ENCODE measurements around the gene NUMA1. TPM values are rescaled to one million over a fixed set of nuclear protein-coding genes. Genes with fewer than 3 reads are reported as not detected.

NUMA1 gene
- total RNA-seq, 1 experiment from 2014 or later = 145 TPM

GRCh38 chr11:72069787-72070251 is 10.5 kb downstream of the NUMA1 start:
- intact Hi-C loops (cut with micrococcal nuclease; ENCODE audit: unreplicated experiment) (no loop called here), in situ Hi-C loops (cut with HindIII; ENCODE audit: low pct_unique_long_range_greater_than_20kb, low sequenced_read_pairs) (no loop called here)
- no peaks in the 10 kb centered on the region for H3K9me3 ChIP-seq (ENCODE audit: control insufficient read depth, insufficient read depth, low read depth, low read length)
- TF ChIP-seq POLR2AphosphoS5 (IDR thresholded peaks at IDR 0.05; ENCODE audit: low read depth, low read length) = no peak
- TF ChIP-seq, protein P1, sequence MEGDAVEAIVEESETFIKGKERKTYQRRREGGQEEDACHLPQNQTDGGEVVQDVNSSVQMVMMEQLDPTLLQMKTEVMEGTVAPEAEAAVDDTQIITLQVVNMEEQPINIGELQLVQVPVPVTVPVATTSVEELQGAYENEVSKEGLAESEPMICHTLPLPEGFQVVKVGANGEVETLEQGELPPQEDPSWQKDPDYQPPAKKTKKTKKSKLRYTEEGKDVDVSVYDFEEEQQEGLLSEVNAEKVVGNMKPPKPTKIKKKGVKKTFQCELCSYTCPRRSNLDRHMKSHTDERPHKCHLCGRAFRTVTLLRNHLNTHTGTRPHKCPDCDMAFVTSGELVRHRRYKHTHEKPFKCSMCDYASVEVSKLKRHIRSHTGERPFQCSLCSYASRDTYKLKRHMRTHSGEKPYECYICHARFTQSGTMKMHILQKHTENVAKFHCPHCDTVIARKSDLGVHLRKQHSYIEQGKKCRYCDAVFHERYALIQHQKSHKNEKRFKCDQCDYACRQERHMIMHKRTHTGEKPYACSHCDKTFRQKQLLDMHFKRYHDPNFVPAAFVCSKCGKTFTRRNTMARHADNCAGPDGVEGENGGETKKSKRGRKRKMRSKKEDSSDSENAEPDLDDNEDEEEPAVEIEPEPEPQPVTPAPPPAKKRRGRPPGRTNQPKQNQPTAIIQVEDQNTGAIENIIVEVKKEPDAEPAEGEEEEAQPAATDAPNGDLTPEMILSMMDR (IDR thresholded peaks at IDR 0.05) = no peak
- peaks cover 1% of the 10 kb centered on the region; the same call in 1 of the 2 replicates for H3K36me3 ChIP-seq (ENCODE audit: control insufficient read depth, insufficient read depth, low read length)
- CTCF ChIA-PET = interaction anchor here (0.6 kb wide), 1 partner anchor 48 kb away, joined by 5 read pairs; no protein-coding TSS in a partner anchor
- peak; percentile 79 for DNase-seq (ENCODE audit: low read depth, low spot score)
- no peaks in the 10 kb centered on the region for H3K27me3 ChIP-seq (ENCODE audit: control insufficient read depth, insufficient read depth, low read length)
- POLR2A ChIA-PET = no interaction called here
- BruUV-seq (replicated peaks) = no TSS peak
- peak; percentile 86 for ATAC-seq
- no peak overlapping the region for H3K4me3 ChIP-seq (ENCODE audit: low read depth in 2 of 2, low read length in 2 of 2)
- H3K4me1 ChIP-seq (ENCODE audit: control insufficient read depth, insufficient read depth, low read length) = peaks cover 20% of the 10 kb centered on the region
- H3K27ac ChIP-seq (ENCODE audit: low read length) = peak overlapping the region; percentile 15; the same call in 1 of the 2 replicates

DNA sequence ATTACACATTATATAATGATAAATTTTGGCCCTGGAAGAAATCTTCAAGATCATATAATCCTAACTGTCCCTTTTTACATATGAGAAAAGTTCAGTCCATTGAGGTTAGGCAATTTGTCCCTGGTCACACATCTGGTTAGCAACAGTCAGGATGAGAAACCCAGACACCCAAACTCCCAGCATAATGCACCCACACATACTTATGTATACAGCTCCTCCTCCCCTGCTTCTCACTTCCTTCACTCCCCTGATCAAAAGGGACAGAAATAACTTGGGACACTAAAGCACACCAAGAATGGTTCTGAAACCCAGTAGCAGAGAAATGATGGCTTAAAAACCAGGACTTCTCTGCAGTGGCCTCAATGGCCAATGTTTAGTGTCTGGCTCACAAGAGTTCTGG is 11.1 kb downstream of the NUMA1 start:
- no TSS peak for BruUV-seq (replicated peaks)
- no peak for ATAC-seq
- TF ChIP-seq, protein P2, sequence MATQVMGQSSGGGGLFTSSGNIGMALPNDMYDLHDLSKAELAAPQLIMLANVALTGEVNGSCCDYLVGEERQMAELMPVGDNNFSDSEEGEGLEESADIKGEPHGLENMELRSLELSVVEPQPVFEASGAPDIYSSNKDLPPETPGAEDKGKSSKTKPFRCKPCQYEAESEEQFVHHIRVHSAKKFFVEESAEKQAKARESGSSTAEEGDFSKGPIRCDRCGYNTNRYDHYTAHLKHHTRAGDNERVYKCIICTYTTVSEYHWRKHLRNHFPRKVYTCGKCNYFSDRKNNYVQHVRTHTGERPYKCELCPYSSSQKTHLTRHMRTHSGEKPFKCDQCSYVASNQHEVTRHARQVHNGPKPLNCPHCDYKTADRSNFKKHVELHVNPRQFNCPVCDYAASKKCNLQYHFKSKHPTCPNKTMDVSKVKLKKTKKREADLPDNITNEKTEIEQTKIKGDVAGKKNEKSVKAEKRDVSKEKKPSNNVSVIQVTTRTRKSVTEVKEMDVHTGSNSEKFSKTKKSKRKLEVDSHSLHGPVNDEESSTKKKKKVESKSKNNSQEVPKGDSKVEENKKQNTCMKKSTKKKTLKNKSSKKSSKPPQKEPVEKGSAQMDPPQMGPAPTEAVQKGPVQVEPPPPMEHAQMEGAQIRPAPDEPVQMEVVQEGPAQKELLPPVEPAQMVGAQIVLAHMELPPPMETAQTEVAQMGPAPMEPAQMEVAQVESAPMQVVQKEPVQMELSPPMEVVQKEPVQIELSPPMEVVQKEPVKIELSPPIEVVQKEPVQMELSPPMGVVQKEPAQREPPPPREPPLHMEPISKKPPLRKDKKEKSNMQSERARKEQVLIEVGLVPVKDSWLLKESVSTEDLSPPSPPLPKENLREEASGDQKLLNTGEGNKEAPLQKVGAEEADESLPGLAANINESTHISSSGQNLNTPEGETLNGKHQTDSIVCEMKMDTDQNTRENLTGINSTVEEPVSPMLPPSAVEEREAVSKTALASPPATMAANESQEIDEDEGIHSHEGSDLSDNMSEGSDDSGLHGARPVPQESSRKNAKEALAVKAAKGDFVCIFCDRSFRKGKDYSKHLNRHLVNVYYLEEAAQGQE (IDR thresholded peaks at IDR 0.05; ENCODE audit: insufficient read depth in 1 of 2, low read depth in 2 of 2, low read length in 1 of 2) = no peak
- no peak for TF ChIP-seq POLR2AphosphoS5 (IDR thresholded peaks at IDR 0.05; ENCODE audit: low read depth, low read length)
- POLR2A ChIA-PET = interaction anchor here (0.9 kb wide), 1 partner anchor 10 kb away, joined by 4 read pairs; no protein-coding TSS in a partner anchor
- Histone ChIP-seq H3K9me3 (ENCODE audit: control insufficient read depth, insufficient read depth, low read depth, low read length) (no peaks in the 10 kb centered on the region), H3K27ac (ENCODE audit: low read length) (no peak overlapping the region; the same call in 1 of the 2 replicates), H3K27me3 (ENCODE audit: control insufficient read depth, insufficient read depth, low read length) (no peaks in the 10 kb centered on the region), H3K4me3 (ENCODE audit: low read depth in 2 of 2, low read length in 2 of 2) (no peak overlapping the region), H3K36me3 (ENCODE audit: control insufficient read depth, insufficient read depth, low read length) (peaks cover 2% of the 10 kb centered on the region; the same call in 1 of the 2 replicates), H3K4me1 (ENCODE audit: control insufficient read depth, insufficient read depth, low read length) (peaks cover 20% of the 10 kb centered on the region)
- CTCF ChIA-PET = interaction anchor here (0.6 kb wide), 1 partner anchor 47 kb away, joined by 5 read pairs; no protein-coding TSS in a partner anchor
- in situ Hi-C loops (cut with HindIII; ENCODE audit: low pct_unique_long_range_greater_than_20kb, low sequenced_read_pairs) = no loop called here
- intact Hi-C loops (cut with micrococcal nuclease; ENCODE audit: unreplicated experiment) = no loop called here
- DNase-seq (ENCODE audit: low read depth, low spot score) = no peak

DNA sequence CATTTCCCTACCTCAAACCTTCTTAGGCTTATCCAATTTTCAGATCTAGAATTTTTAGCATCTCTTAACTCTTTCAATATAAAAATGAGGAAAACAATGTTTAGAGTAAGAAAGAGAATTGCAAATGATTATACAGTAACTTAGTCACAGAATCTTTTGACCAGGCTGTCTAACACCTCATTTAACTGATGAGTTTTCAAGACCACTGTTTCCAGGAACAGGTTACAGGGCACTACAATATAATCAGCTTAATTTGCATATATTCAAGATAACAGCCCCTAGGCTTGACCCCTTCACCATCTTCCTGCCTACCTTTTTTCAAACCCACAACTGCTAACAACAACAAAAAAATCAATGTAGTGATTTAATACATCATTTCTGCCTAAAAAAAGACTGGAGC is 12.7 kb downstream of the NUMA1 start:
- BruUV-seq (replicated peaks) = no TSS peak
- DNase-seq (ENCODE audit: low read depth, low spot score) (no peak), ATAC-seq (no peak)
- H3K36me3 ChIP-seq (ENCODE audit: control insufficient read depth, insufficient read depth, low read length) = peaks cover 2% of the 10 kb centered on the region; the same call in 1 of the 2 replicates
- intact Hi-C loops (cut with micrococcal nuclease; ENCODE audit: unreplicated experiment) = no loop called here
- ChIA-PET POLR2A (no interaction called here), CTCF (interaction anchor here (0.6 kb wide), 1 partner anchor 367 kb away, joined by 8 read pairs; the partner anchor contains the start of gene CLPB)
- in situ Hi-C loops (cut with HindIII; ENCODE audit: low pct_unique_long_range_greater_than_20kb, low sequenced_read_pairs) = no loop called here
- peaks cover 20% of the 10 kb centered on the region for H3K4me1 ChIP-seq (ENCODE audit: control insufficient read depth, insufficient read depth, low read length)
- no peaks in the 10 kb centered on the region for H3K9me3 ChIP-seq (ENCODE audit: control insufficient read depth, insufficient read depth, low read depth, low read length)
- no peaks in the 10 kb centered on the region for H3K27me3 ChIP-seq (ENCODE audit: control insufficient read depth, insufficient read depth, low read length)
- no peak for TF ChIP-seq SIN3A (IDR thresholded peaks at IDR 0.05; ENCODE audit: borderline replicate concordance, insufficient read depth, low read depth, low read length)
- TF ChIP-seq, protein P2 (IDR thresholded peaks at IDR 0.05; ENCODE audit: insufficient read depth in 1 of 2, low read depth in 2 of 2, low read length in 1 of 2) = no peak
- TF ChIP-seq TCF7L2 (IDR thresholded peaks at IDR 0.05; ENCODE audit: low read depth, low read length) = no peak
- TF ChIP-seq, protein P1 (IDR thresholded peaks at IDR 0.05) = no peak
- TF ChIP-seq POLR2AphosphoS5 (IDR thresholded peaks at IDR 0.05; ENCODE audit: low read depth, low read length) = no peak
- no peak overlapping the region for H3K27ac ChIP-seq (ENCODE audit: low read length)
- H3K4me3 ChIP-seq (ENCODE audit: low read depth in 2 of 2, low read length in 2 of 2) = no peak overlapping the region
